H1 (cell line): Measurements from ENCODE around the gene MLLT6.

ENCODE experiments used
- ATF2 ChIP-seq: IDR thresholded peaks from 2 replicates; pipeline ENCODE4 v1.6.1; 2012; ENCODE audit warnings: low read length, inconsistent platforms
- BRCA1 ChIP-seq: IDR thresholded peaks from 2 replicates; pipeline ENCODE4 v1.6.1; 2012; ENCODE audit warnings: low read depth, low read length, improper control_type of control experiment
- CEBPB ChIP-seq: IDR thresholded peaks from 2 replicates; pipeline ENCODE4 v1.6.1; 2012; ENCODE audit warnings: low read depth, low read length
- JUND ChIP-seq: IDR thresholded peaks from 2 replicates; pipeline ENCODE4 v1.6.1; 2011; ENCODE audit warnings: mild to moderate bottlenecking, improper control_type of control experiment, low read length
- KDM1A ChIP-seq: fragments of 200-600, 300-600 bp; sonication (generic); IDR thresholded peaks from 2 replicates; pipeline ENCODE4 v1.7.1; 2016; ENCODE audit warnings: mild to moderate bottlenecking, low read length, borderline replicate concordance
- POLR2A ChIP-seq, 2 experiments: IDR thresholded peaks; 1 replicate in 1 of 2; 2 replicates in 1 of 2; pipeline ENCODE4 v1.6.1; 2011; ENCODE audit warnings: low read depth in 2 of 2, low read length in 2 of 2, mild to moderate bottlenecking in 2 of 2; ENCODE audit errors: control extremely low read depth in 1 of 2
- SIN3A ChIP-seq, 2 experiments: IDR thresholded peaks in 1 of 2; conservative IDR thresholded peaks in 1 of 2; 2 replicates each; pipeline ENCODE4 v1.6.1; 2011 to 2012; ENCODE audit warnings: low read length in 2 of 2, improper control_type of control experiment in 1 of 2, low read depth in 1 of 2, mild to moderate bottlenecking in 1 of 2
- SP1 ChIP-seq: IDR thresholded peaks from 2 replicates; pipeline ENCODE4 v1.6.1; 2011; ENCODE audit warnings: low read depth, low read length
- SUZ12 ChIP-seq: fragments of 200-600 bp; sonication (generic); IDR thresholded peaks from 2 replicates; pipeline ENCODE4 v1.6.1; 2012; ENCODE audit warnings: mild to moderate bottlenecking, inconsistent platforms, low read length, moderate library complexity, mixed read lengths
- TF ChIP-seq, protein P1 (sequence below), 3 experiments: IDR thresholded peaks; 1 replicate in 2 of 3; 2 replicates in 1 of 3; pipeline versions ENCODE4 v1.5.1 to v1.6.1; 2011; ENCODE audit warnings: low read length in 3 of 3, mild to moderate bottlenecking in 3 of 3, inconsistent platforms in 2 of 3, low read depth in 1 of 3, moderate library complexity in 1 of 3; ENCODE audit not compliant: insufficient read depth in 1 of 3; ENCODE audit errors: control extremely low read depth in 1 of 3
- TF ChIP-seq, protein P2 (sequence below): IDR thresholded peaks from 2 replicates; pipeline ENCODE4 v1.6.1; 2012; ENCODE audit warnings: inconsistent platforms

DNA sequence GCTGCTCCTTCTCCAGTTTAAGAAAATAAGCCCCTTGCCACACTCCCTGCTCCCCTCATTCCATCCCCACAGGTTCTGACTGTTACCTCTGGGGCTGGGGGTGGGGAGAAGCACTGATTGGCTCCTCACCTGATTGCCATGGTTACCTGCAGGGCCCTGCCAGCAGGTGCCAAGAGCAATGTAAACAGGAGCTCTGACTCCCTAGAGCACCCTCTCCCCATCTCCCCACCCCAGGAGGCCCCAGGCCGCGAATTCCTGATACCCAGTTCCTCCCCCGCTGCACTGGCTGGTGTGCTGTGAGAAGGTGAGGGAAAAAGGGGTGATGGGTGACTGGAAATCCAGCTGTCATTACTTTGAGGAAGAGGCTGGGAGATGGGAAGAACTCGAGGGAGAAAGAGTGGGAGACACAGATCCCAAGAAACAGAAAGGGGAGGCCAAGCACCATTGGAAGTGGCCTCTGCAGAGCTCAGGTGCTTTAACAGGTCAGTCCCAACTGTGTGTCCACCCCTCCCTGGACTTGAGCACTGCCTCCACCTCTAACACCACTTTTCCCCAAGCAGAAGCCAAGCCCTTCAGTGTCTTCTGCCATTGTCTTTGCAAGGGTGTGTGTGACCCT is 38.6 kb downstream of the MLLT6 start:
- TF ChIP-seq JUND, result no peak
- TF ChIP-seq ATF2, result no peak
- no peak for TF ChIP-seq POLR2A (IDR thresholded peaks at IDR 0.05; ENCODE audit: control extremely low read depth in 1 of 2, low read depth in 2 of 2, low read length in 2 of 2)
- TF ChIP-seq SP1, result 0 out of 2 replicates have a peak, but pooled peaks have one; percentile 40
- no peak for TF ChIP-seq BRCA1
- TF ChIP-seq, protein P1, sequence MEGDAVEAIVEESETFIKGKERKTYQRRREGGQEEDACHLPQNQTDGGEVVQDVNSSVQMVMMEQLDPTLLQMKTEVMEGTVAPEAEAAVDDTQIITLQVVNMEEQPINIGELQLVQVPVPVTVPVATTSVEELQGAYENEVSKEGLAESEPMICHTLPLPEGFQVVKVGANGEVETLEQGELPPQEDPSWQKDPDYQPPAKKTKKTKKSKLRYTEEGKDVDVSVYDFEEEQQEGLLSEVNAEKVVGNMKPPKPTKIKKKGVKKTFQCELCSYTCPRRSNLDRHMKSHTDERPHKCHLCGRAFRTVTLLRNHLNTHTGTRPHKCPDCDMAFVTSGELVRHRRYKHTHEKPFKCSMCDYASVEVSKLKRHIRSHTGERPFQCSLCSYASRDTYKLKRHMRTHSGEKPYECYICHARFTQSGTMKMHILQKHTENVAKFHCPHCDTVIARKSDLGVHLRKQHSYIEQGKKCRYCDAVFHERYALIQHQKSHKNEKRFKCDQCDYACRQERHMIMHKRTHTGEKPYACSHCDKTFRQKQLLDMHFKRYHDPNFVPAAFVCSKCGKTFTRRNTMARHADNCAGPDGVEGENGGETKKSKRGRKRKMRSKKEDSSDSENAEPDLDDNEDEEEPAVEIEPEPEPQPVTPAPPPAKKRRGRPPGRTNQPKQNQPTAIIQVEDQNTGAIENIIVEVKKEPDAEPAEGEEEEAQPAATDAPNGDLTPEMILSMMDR (IDR thresholded peaks at IDR 0.05; ENCODE audit: control extremely low read depth in 1 of 3, insufficient read depth in 1 of 3, low read depth in 1 of 3, low read length in 3 of 3), result no peak
- TF ChIP-seq, protein P2, sequence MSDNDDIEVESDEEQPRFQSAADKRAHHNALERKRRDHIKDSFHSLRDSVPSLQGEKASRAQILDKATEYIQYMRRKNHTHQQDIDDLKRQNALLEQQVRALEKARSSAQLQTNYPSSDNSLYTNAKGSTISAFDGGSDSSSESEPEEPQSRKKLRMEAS, result no peak
- no peak for TF ChIP-seq CEBPB
- no peak for TF ChIP-seq KDM1A
- no peak; a peak in 1 of 4 replicates for TF ChIP-seq SIN3A (conservative IDR thresholded peaks at IDR 0.05 in 1 of 2, IDR thresholded peaks at IDR 0.05 in 1 of 2; ENCODE audit: low read depth in 1 of 2, low read length in 2 of 2)
- TF ChIP-seq SUZ12, result no peak
